Right hindlimb (tissue), 1 donor: Measurements from ENCODE around the gene MRPL11.

Source experiments
- DNase-seq: peaks from one replicate; pipeline ENCODE4 v3.0.0-alpha.2; 2018

MRPL11 gene

GRCh38 chr11:66438504-66439466 is at the start of gene MRPL11:
Gene MRPL11, minus strand, starts transcription at chr11:66438848. Its CDS starts 94 bp downstream, at chr11:66438754.
- peak; percentile 93 for DNase-seq

DNA sequence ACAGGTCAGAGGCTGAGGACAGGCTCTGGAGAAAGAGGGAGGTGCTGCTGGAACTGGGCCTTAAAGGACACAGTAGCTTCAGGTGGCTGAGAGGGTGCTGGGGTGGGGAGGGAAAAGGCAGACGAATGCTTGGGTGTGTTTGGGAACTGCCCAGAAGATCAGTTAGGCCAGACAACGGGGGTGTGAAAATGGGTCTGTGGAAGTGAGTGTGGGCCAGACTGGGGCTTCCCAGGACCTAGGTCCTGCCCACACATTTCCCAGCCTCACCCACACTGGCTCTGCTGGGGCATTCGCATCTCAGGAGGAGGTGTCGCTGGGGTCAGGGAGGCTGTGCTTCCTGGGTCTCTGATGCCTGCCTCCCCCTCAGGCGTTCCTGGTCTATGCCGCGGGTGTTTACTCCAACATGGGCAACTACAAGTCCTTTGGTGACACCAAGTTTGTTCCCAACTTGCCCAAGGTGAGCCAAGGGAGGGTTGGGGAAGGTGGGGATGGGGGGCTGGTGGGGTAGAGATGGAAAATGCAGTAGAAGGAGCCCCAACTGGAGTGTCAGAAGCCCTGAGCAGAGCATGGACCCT is 46.2 kb upstream of the MRPL11 start:
- no peak for DNase-seq

- DNase-seq: peak; percentile 98
Measured at GRCh38 chr11:66480117-66480938, 41.7 kb upstream of the MRPL11 start, which contains the start of gene DPP3. Gene DPP3, plus strand, starts transcription at chr11:66480434. Its CDS starts 1,767 bp downstream, at chr11:66482201.

DNA sequence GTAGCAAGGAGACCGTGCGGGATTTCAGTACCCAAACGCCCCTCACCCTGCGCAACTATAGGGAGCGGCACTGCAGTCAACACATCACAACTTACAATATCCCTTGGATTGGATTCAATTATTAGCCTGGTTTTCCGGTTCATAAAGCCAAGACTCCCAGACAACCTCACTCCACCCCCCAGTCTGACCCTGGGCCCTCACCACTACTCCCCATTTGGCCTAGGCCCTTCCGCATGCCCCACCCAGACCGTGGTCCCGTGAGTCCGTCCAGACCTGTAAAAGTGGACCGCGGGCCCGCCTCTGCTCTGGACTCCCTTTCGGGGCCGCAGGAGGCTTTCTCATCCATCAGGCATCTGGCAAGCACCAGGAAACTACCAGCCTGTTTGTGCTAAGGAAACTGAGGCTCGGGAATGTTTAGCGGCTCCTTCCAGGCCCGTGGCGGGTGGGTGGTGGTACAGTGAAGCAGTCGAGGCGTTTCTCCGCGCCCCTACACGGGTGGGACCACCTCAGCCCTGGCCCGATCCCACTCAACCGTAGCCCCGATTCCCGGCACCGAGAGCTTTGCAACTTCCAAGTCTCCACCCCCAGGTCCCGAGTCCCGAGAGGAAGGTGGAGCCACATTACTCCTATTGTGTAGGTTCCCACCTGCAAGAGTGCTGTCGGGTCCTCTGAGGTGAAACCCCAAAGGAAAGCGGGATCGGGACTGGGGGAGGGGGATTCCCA is 40.9 kb upstream of the MRPL11 start:
- DNase-seq: peak; percentile 48

DNA sequence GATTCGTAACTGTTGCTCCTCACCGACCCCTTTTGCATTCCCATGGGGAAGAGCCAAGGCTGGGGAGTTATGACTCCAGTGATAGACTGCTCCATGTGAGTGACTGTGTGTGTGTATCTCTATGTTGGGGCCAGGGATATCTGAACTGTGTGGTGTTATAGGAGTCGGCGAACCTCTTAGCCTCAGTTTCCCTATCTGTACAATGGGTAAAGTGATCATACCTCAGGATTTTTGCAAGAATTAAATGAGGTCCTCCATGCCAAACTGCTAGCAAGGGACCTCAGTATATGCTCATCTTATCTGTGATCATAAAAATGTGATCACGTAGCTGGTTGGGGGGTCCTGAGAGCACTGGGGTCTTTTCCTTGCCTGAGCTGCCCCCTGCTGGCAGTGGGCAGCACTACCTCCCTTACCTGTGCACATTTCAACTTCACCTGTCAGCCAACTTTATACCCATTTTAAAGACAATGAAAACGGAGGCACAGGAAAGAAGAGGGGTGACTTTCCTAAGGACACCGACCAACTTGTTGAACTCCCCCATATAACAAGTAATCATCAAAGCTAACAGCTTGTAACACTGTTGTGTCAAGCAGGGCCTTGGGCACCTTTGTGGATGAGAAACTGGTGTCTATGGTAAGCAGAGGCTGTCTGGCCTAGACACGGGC is 40.2 kb upstream of the MRPL11 start:
- DNase-seq: no peak

DNA sequence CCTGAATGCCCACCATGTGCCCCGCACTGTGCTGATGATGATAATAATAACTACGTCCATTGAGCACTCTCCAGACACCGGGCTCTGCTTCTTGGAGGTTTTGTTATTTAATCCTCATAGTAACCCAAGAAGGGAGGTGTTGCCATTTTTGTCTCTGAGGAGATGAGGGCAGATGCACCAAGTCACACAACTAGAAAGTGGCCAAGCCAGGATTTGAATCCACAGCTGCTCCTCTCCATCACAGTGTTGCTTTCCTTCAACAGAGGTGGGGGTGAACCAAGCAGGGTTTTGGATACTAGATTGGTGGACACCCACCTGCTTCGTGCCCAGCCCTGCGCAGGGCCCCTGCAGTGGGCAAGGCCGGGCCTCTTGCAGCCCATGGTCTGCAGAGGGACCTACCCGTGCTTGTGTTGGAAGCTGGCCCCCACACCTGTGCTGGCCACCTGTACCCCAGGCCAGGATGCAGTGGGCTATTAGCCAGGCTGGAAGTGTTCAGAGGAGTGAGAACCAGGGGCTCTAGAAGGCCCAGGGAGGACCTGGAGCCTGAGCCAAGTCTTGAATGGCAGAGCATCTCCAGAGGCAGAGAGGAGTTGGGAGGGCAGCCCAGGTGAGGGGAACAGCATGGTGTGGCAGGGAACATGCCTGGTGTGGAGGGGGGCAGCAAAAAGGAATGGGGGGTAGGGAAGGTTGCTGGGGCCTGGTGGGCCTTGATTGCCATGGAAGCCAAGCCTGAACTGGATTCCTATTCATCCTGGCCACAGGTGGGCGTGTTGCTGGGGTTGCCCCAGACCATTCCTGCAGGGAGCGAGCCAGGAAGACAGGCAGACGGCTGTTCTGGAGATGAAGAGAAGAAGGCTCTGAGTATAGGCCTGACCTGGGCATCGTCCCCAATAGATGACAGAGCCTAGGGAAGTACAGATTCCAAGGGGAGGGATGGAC is 38.9 kb upstream of the MRPL11 start:
- no peak for DNase-seq

DNA sequence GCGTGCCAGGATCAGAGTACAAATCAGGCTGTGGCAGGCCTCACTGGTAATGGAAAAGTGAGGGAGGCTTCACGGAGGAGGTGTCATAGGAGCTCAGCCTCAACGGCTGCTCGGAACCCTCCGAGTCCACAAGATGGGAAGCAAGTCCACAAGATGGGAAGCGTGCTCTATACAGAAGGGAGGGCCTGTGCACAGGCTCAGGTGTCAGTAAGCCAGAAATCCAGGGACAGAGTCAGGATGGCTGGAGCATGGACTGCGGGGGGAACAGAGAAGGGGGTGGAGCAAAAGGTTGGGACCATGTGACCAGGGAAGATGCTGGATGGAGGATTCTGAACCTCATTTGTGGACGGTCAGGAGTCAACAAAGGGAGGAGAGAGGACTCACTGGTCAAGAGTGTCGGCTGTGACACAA is 38.2 kb upstream of the MRPL11 start:
- DNase-seq: no peak

DNA sequence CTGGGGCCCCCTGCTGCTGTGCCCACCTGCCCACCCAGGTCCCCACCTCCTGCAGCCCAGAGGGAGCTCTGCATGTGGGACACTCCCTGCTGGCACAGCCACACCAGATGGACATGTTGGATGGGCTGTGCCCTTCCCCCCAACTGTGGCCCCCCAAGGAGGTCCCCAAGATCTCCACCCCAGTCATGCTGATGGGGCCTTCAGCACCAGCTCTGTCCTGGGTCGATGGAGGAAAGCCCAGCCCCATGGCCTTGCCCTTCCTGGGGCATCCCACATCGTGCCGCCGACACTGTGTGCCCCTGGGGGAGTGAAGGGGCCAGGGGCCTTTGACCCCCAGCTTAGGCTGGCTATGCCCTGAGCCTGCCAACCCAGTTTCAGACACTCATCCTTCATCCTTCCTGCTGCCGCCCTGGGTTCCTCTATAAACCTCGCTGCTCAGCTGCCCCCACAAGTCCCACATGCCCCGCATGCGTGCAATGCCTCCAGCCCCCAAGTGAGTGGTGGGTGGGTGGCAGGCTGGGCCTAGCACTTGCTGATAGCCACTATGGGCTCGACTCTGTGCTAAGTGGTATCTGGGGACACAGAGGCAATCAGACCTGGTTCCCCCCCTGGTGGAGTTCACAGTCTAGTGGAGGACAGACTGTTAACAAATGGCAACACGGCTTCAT is 37.7 kb upstream of the MRPL11 start:
- DNase-seq: no peak

DNA sequence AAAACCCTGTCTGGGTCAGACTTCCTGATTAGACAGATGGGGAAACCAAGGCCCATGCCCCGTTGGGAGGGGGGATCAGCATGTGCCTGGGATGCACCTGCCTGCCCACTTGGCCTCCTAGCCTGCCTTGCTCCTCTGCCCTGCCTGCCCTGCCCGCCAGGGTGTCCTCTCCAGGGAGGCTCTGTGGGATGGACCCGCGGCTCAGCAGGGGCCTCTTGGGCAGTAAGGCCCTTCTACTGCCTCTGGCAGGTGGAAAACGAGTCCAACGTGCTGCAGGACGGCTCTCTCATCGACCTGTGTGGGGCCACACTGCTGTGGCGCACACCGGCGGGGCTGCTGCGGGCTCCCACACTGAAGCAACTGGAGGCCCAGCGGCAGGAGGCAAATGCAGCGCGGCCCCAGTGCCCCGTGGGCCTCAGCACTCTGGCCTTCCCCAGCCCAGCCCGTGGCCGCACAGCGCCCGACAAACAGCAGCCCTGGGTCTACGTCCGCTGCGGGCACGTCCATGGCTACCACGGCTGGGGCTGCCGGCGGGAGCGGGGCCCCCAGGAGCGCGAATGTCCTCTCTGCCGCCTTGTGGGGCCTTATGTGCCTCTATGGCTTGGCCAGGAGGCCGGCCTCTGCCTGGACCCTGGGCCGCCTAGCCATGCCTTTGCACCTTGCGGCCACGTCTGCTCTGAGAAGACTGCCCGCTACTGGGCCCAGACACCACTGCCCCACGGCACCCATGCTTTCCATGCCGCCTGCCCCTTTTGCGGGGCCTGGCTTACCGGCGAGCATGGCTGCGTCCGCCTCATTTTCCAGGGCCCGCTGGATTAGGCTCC is 36.9 kb upstream of the MRPL11 start:
- DNase-seq: no peak

- DNase-seq: no peak
Measured at GRCh38 chr11:66473608-66474515, 35.2 kb upstream of the MRPL11 start.

- no peak for DNase-seq
Measured at GRCh38 chr11:66473167-66473566, 34.5 kb upstream of the MRPL11 start.

DNA sequence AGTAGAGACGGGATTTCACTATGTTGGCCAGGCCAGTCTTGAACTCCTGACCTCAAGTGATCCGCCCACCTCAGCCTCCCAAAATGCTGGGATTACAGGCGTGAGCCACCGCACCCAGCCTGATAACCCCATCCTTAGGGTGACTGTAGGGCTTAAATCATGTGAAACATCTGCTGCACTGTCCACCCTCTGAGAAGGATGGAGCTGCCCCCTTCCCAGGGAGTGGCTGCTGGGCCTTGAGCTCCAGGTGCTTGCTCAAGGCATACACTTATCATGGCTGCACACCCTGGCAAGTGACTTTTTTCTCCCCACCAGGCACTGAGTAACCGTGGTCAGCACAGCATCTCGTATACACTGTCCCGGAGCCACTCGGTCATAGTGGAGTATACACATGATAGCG is 33.4 kb upstream of the MRPL11 start:
- DNase-seq: no peak

DNA sequence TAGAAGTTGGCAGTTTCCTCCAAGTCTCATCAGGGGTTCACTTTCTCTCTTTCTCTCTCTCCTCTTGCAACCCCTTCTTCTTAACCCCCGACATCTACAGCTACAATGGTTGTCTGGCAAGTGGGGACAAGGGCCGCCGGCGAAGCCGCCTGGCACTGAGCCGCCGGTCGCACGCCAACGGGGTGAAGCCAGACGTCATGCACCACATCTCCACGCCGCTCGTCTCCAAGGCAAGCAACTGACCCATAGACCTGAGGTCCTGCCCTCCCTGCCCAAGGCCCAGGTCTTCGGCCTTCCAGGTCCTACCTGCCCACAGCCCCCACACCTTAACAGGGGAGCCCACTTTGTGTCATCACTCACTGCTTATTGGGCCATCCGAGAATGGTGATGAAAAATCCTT is 32.5 kb upstream of the MRPL11 start:
- no peak for DNase-seq

DNA sequence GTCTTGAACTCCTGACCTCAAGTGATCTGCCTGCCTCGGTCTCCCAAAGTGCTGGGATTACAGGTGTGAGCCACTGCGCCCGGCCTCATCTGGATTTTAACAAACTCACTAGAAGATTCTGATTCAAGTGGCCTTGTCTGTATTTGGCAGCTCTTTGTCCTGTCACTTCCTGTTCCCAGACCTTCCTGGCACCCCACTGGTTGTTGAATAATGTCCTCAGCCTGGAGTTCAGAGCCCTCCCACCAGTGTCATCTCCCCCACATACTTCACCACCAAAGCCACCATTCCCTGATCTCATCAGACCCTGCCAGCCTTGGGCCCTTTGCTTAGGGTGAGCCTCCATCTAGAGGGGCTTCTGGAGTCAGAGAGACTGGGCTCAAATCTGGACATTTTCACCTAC is 31.4 kb upstream of the MRPL11 start:
- DNase-seq: no peak

- no peak for DNase-seq
Measured at GRCh38 chr11:66469441-66469840, 30.8 kb upstream of the MRPL11 start.

- DNase-seq: no peak
Measured at GRCh38 chr11:66468691-66469090, 30.0 kb upstream of the MRPL11 start.

DNA sequence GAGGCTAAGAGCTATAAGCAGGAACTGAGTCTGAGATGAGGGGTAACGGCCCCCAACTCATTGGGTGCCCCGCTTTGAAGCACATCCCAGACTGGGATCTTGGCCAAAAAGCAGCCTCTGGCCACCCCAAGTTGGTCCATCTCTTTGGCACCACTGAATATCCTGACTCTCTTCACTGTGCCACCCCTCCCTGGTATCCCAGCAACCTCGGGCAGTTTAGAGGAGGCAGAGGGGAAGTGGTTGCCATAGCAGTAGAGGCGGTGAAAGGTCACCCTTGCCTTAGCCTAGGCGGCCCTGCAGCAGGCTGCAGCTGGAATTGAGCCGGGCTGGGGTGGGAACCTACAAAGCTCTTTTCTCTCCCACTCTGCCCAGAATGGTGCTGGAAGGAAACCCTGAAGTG is 29.1 kb upstream of the MRPL11 start:
- no peak for DNase-seq

- peak; percentile 53 for DNase-seq
Measured at GRCh38 chr11:66467034-66467659, 28.5 kb upstream of the MRPL11 start.
